Thoracic aorta (tissue), 2 donors: ENCODE results near the gene COQ4. TPM values are rescaled to one million over a fixed set of nuclear protein-coding genes. Genes with fewer than 3 reads are reported as not detected.

Experiments
- ATAC-seq: fragments of 150-250 bp; one replicate; pipeline ENCODE4 v1.8.0; 2017; ENCODE audit warnings: low read depth; ENCODE audit not compliant: insufficient number of reproducible peaks, low FRiP score
- DNase-seq: peaks from one replicate; pipeline ENCODE4 v3.0.0-alpha.2; 2020; ENCODE audit warnings: low spot score
- H3K27ac ChIP-seq, 2 donors: fragments of 200-600 bp; sonication (generic); 1 replicate in 1 of 2; 2 replicates in 1 of 2; pipeline ENCODE4 v1.5.1; 2016; ENCODE audit warnings: mild to moderate bottlenecking in 2 of 2, moderate library complexity in 2 of 2
- H3K27me3 ChIP-seq: fragments of 200-600 bp; sonication (generic); replicated peaks from 2 replicates; pipeline ENCODE4 v1.6.0; 2016; ENCODE audit warnings: mild to moderate bottlenecking; ENCODE audit not compliant: insufficient read depth
- H3K36me3 ChIP-seq: fragments of 200-600 bp; sonication (generic); one replicate; pipeline ENCODE4 v1.5.1; 2016
- H3K4me1 ChIP-seq, 2 donors: fragments of 200-600 bp; sonication (generic); 1 replicate in 1 of 2; 2 replicates in 1 of 2; pipeline versions ENCODE4 v1.5.1 to v1.6.0; 2016; ENCODE audit warnings: low read depth in 2 of 2, mild to moderate bottlenecking in 1 of 2; ENCODE audit not compliant: control insufficient read depth in 1 of 2
- H3K4me3 ChIP-seq: fragments of 200-600 bp; sonication (generic); 2 replicates; pipeline ENCODE4 v1.5.1; 2016; ENCODE audit warnings: mild to moderate bottlenecking
- H3K9me3 ChIP-seq: fragments of 200-600 bp; sonication (generic); 2 replicates; pipeline ENCODE4 v1.5.1; 2016
- total RNA-seq, 2 donors: library from RNA; depleted of rRNA; stranded (reverse); fragments of >200 nt; gene quantifications; one replicate each; pipeline versions ENCODE4 v1.1.0 to v1.2.3, GENCODE V29; 2016
- TF ChIP-seq, protein P1 (sequence below): fragments of 200-600 bp; sonication (generic); IDR thresholded peaks from one replicate; pipeline ENCODE4 v1.5.1; 2019; ENCODE audit warnings: antibody characterized with exemption

COQ4 gene
- total RNA-seq, 2 donors from 2014 or later, result 28.7 to 40.1 TPM

DNA sequence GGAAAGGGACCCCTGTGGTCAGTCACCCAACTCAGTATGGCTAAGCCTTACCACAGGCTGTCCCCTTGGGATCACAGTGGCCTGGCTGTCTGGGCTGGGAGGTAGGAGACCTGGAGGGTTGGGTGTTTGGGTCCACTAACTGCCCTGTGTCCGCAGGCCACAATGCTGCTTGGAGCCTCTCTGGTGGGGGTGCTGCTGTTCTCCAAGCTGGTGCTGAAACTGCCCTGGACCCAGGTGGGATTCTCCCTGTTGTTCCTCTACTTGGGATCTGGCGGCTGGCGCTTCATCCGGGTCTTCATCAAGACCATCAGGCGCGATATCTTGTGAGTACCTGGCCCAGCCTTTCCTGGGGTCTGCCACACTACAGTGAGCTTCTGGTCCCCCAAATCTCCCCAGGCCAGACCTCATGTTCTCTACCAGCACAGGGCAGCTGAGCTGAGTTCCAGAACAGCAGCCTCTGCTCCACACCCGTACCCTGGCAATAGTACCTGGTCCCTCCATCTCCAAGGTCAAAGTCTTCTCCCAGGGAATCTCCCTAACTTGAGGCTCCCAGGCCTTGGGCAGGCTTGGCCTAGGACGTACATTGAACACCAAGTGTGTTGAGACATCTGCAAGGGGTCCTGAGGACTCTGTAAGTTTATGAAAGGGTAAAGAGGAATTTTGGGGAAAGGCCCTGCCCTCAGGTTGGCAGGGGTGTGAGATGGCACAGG, 20.5 kb downstream of the COQ4 start:
- ATAC-seq (no peak), DNase-seq (no peak)
- Histone ChIP-seq H3K4me3 (no peak overlapping the region), H3K36me3 (peaks cover 35% of the 10 kb centered on the region), H3K27ac (no peak overlapping the region), H3K27me3 (no peaks in the 10 kb centered on the region), H3K4me1 (peaks cover 0 to 12% of the 10 kb centered on the region in 2 donors), H3K9me3 (no peaks in the 10 kb centered on the region)
- TF ChIP-seq, protein P1, sequence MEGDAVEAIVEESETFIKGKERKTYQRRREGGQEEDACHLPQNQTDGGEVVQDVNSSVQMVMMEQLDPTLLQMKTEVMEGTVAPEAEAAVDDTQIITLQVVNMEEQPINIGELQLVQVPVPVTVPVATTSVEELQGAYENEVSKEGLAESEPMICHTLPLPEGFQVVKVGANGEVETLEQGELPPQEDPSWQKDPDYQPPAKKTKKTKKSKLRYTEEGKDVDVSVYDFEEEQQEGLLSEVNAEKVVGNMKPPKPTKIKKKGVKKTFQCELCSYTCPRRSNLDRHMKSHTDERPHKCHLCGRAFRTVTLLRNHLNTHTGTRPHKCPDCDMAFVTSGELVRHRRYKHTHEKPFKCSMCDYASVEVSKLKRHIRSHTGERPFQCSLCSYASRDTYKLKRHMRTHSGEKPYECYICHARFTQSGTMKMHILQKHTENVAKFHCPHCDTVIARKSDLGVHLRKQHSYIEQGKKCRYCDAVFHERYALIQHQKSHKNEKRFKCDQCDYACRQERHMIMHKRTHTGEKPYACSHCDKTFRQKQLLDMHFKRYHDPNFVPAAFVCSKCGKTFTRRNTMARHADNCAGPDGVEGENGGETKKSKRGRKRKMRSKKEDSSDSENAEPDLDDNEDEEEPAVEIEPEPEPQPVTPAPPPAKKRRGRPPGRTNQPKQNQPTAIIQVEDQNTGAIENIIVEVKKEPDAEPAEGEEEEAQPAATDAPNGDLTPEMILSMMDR, result no peak

DNA sequence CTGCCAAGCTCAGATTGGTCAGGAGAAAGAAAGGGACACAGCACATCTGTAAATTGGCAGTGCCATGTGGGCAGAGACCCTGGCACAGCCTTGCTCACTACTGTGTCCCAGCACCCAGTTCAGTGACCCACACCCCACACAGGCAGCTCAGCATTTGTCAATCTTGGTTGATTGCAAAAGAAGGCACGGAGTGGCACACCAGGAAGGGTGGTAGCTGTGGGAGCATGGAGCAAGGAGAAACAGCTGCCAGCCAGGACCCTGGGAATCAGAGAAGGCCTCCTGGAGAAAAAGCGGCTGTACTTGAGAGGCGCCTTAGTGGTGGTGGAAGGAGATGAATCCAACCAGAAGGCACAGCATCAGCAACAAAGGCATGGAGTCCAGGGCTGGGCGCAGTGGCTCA, 21.2 kb downstream of the COQ4 start:
- Histone ChIP-seq H3K4me1 (peaks cover 0 to 12% of the 10 kb centered on the region in 2 donors), H3K27ac (no peak overlapping the region), H3K36me3 (peaks cover 35% of the 10 kb centered on the region), H3K9me3 (no peaks in the 10 kb centered on the region), H3K27me3 (no peaks in the 10 kb centered on the region), H3K4me3 (no peak overlapping the region)
- TF ChIP-seq, protein P1, result no peak
- no peak for DNase-seq
- no peak for ATAC-seq

DNA sequence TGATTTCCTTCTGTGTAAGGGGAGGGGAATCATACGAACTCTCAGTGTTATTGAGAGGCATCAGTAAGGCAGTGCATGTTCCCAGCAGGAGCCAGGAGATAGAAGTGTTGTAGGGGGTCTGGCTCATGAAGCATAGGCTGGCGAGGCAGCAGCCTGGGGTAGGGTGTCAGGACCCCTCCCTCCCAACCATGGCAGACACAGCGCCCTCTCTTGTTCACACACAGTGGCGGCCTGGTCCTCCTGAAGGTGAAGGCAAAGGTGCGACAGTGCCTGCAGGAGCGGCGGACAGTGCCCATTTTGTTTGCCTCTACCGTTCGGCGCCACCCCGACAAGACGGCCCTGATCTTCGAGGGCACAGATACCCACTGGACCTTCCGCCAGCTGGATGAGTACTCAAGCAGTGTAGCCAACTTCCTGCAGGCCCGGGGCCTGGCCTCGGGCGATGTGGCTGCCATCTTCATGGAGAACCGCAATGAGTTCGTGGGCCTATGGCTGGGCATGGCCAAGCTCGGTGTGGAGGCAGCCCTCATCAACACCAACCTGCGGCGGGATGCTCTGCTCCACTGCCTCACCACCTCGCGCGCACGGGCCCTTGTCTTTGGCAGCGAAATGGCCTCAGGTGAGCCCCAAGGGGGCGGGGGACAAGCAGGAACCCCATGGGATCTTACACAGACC, 22.4 kb downstream of the COQ4 start:
- TF ChIP-seq, protein P1, result no peak
- H3K27ac ChIP-seq, result no peak overlapping the region
- ATAC-seq (no peak), DNase-seq (no peak)
- H3K9me3 ChIP-seq, result no peaks in the 10 kb centered on the region
- peaks cover 0 to 12% of the 10 kb centered on the region in 2 donors for H3K4me1 ChIP-seq
- H3K27me3 ChIP-seq, result no peaks in the 10 kb centered on the region
- H3K36me3 ChIP-seq, result peaks cover 46% of the 10 kb centered on the region
- H3K4me3 ChIP-seq, result no peak overlapping the region

DNA sequence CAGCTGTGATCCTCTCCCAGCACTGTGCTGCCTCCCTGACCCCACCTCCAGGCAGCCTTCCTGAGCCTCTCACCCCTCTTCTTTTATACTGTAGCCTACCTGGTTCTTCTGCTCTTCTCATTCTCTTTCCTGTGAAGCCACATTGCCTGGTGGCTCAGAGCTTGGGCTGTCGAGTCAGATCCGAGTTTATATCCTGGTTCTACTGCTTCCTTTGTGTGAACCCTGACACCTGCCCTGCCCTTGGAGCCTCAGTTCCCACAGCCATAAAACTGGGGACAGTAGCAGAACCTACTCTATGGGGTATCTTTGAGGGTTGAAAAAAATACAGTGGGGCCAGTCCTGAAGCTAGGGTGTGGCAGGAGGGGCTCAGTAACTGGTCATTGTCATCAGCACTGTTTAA, 26.5 kb downstream of the COQ4 start:
- Histone ChIP-seq H3K4me3 (no peak overlapping the region), H3K27me3 (no peaks in the 10 kb centered on the region), H3K36me3 (peaks cover 48% of the 10 kb centered on the region), H3K4me1 (no peaks in the 10 kb centered on the region), H3K9me3 (no peaks in the 10 kb centered on the region), H3K27ac (no peak overlapping the region)
- DNase-seq (no peak), ATAC-seq (no peak)
- TF ChIP-seq, protein P1, result no peak

DNA sequence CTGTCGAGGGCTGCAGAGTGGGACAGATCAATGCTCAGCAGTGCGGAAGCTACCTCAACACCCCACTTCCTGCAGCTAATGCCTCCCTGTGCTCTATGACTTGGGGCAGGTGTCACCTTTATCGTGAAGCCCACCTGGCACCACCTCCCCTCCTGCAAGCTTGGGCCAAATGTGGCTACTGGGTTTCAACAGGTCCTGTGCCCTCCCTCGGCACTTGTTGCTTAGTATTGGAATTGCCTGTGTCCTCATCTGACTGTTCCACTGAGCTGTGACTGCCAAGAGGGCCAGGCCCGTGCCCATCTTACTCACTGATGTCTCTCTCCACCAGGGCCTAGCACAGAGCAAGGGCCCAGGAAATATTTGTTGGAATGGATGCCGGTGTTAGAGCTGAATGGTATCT, 27.1 kb downstream of the COQ4 start:
- Histone ChIP-seq H3K27ac (no peak overlapping the region), H3K36me3 (peaks cover 42% of the 10 kb centered on the region), H3K4me1 (no peaks in the 10 kb centered on the region), H3K4me3 (no peak overlapping the region), H3K9me3 (no peaks in the 10 kb centered on the region), H3K27me3 (no peaks in the 10 kb centered on the region)
- no peak for DNase-seq
- TF ChIP-seq, protein P1, result no peak
- ATAC-seq, result no peak
